ENCODE measurements around the gene CFAP74.

CFAP74 gene

DNA sequence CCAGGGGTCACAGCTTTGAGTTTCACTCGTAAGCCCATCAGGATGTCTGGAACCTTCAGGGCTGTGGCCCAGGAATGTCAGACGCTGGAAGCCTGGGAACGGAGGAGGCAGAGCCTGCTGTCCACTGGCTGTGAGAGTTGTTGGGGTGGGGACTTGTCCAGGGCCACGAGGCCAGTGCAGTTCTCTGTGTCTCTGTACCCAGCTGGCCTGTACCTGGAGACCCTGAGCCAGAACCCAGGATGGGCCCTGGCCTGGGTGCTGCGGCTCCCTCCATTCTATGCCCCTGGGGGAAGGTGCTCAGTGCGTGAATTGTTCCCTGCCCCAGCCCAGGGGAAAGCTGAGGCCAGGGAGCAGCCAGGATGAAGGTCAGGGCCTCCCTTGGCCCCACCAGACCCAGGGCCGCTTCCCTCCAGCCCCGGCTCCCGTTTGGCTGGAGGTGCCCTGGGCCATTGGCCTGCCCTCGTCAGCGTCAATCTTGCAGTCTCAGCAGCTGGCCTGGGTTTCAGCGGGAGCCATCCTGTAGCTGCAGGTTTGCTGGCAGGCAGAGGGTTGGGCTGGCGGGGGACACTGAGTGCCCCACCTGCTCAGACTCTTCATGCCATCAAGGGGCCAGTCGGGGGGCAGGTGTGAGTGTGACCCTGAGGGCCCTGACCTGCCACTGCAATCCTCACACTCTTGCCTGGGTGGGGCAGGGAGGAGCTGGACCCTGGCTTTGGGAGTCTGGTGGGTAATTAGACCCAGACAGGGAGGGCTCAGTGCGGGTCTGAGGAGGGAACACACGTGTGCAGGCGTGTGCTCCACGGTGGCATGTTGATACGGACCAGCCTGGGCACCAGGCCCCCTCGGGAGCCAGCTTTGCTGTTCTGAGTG is 89.2 kb downstream of the CFAP74 start:
- H2BK5ac ChIP-seq (ENCODE audit: low read length): peak overlapping the region; percentile 39
- H4K8ac ChIP-seq (ENCODE audit: low read depth, low read length): no peak overlapping the region
- peak overlapping the region; percentile 70 for H3K9ac ChIP-seq (ENCODE audit: low read depth, low read length, poor library complexity)
- H3K18ac ChIP-seq (ENCODE audit: low read length): peak overlapping the region; percentile 76
- no peak overlapping the region for H3K4me3 ChIP-seq (ENCODE audit: low read length in 2 of 2)
- no peak overlapping the region for H3K4ac ChIP-seq (ENCODE audit: low read length)
- H3K23ac ChIP-seq (ENCODE audit: low read depth, low read length, poor library complexity): peak overlapping the region; percentile 73
- H3K27ac ChIP-seq (replicated peaks; ENCODE audit: low read length): no peak overlapping the region
- peaks cover 4 to 8% of the 10 kb centered on the region in 2 donors for H3K4me1 ChIP-seq (ENCODE audit: control insufficient read depth in 2 of 2, insufficient read depth in 1 of 2, low read depth in 1 of 2, low read length in 2 of 2)
- H3K79me1 ChIP-seq (ENCODE audit: low read depth, low read length): peaks cover 3% of the 10 kb centered on the region
- no peak overlapping the region for H3K4me2 ChIP-seq (ENCODE audit: insufficient read depth, low read length, poor library complexity, severe bottlenecking)
- H3K36me3 ChIP-seq (replicated peaks in 1 of 2; ENCODE audit: control insufficient read depth in 2 of 2, insufficient read depth in 2 of 2, low read length in 2 of 2): no peaks in the 10 kb centered on the region
- peak overlapping the region; percentile 10 for H2BK15ac ChIP-seq (ENCODE audit: low read length)
- H2BK120ac ChIP-seq (ENCODE audit: low read depth, low read length): no peak overlapping the region
- no peak overlapping the region for H3K14ac ChIP-seq (ENCODE audit: low read length)
- H3K27me3 ChIP-seq (ENCODE audit: control insufficient read depth in 3 of 3, insufficient read depth in 3 of 3, low read depth in 1 of 3, low read length in 3 of 3): peaks cover 0 to 51% (median 9%) of the 10 kb centered on the region in 3 experiments
- H2AK5ac ChIP-seq (ENCODE audit: low read depth, low read length): peak overlapping the region; percentile 97
- DNase-seq (ENCODE audit: low spot score): no peak
- no peak overlapping the region for H4K91ac ChIP-seq (ENCODE audit: low read depth, low read length, poor library complexity)
- no peaks in the 10 kb centered on the region for H3K9me3 ChIP-seq (replicated peaks in 1 of 2; ENCODE audit: control insufficient read depth in 2 of 2, insufficient read depth in 1 of 2, low read depth in 1 of 2, low read length in 2 of 2)
- H2AFZ ChIP-seq (ENCODE audit: low read length): no peak overlapping the region
- peak overlapping the region; percentile 84 for H2BK12ac ChIP-seq (ENCODE audit: low read length)
- WGBS, 2 donors (ENCODE audit: extremely low coverage in 2 of 2, insufficient read length in 2 of 2, insufficient replicate concordance in 1 of 2): no CpG with 5 or more reads among the region's 20 CpGs

- Histone ChIP-seq H2BK5ac (ENCODE audit: low read length) (no peak overlapping the region), H3K4me1 (ENCODE audit: control insufficient read depth in 2 of 2, insufficient read depth in 1 of 2, low read depth in 1 of 2, low read length in 2 of 2) (peaks cover 5 to 6% of the 10 kb centered on the region in 2 donors), H2BK15ac (ENCODE audit: low read length) (peak overlapping the region; percentile 79), H3K27ac (replicated peaks; ENCODE audit: low read length) (no peak overlapping the region), H3K23ac (ENCODE audit: low read depth, low read length, poor library complexity) (no peak overlapping the region), H2BK12ac (ENCODE audit: low read length) (no peak overlapping the region), H3K79me1 (ENCODE audit: low read depth, low read length) (peaks cover 3% of the 10 kb centered on the region), H2AK5ac (ENCODE audit: low read depth, low read length) (peak overlapping the region; percentile 53), H3K9ac (ENCODE audit: low read depth, low read length, poor library complexity) (peak overlapping the region; percentile 55), H4K91ac (ENCODE audit: low read depth, low read length, poor library complexity) (no peak overlapping the region), H3K4me2 (ENCODE audit: insufficient read depth, low read length, poor library complexity, severe bottlenecking) (no peak overlapping the region), H3K4me3 (ENCODE audit: low read length in 2 of 2) (no peak overlapping the region), H3K4ac (ENCODE audit: low read length) (no peak overlapping the region), H4K8ac (ENCODE audit: low read depth, low read length) (no peak overlapping the region), H3K9me3 (replicated peaks in 1 of 2; ENCODE audit: control insufficient read depth in 2 of 2, insufficient read depth in 1 of 2, low read depth in 1 of 2, low read length in 2 of 2) (no peaks in the 10 kb centered on the region), H2BK120ac (ENCODE audit: low read depth, low read length) (no peak overlapping the region), H2AFZ (ENCODE audit: low read length) (no peak overlapping the region), H3K18ac (ENCODE audit: low read length) (no peak overlapping the region), H3K36me3 (replicated peaks in 1 of 2; ENCODE audit: control insufficient read depth in 2 of 2, insufficient read depth in 2 of 2, low read length in 2 of 2) (no peaks in the 10 kb centered on the region), H3K27me3 (ENCODE audit: control insufficient read depth in 3 of 3, insufficient read depth in 3 of 3, low read depth in 1 of 3, low read length in 3 of 3) (peaks cover 0 to 32% (median 3%) of the 10 kb centered on the region in 3 experiments), H3K14ac (ENCODE audit: low read length) (no peak overlapping the region)
- DNase-seq (ENCODE audit: low spot score): no peak
- WGBS, 2 donors (ENCODE audit: extremely low coverage in 2 of 2, insufficient read length in 2 of 2, insufficient replicate concordance in 1 of 2): no CpG with 5 or more reads among the region's 13 CpGs
Observed at GRCh38 chr1:1911350-1912041, 92.1 kb downstream of the CFAP74 start.

- H3K14ac ChIP-seq (ENCODE audit: low read length): no peak overlapping the region
- no peak overlapping the region for H2BK5ac ChIP-seq (ENCODE audit: low read length)
- H3K4me1 ChIP-seq (ENCODE audit: control insufficient read depth in 2 of 2, insufficient read depth in 1 of 2, low read depth in 1 of 2, low read length in 2 of 2): peaks cover 5 to 6% of the 10 kb centered on the region in 2 donors
- no peak overlapping the region for H3K4me3 ChIP-seq (ENCODE audit: low read length in 2 of 2)
- H3K9me3 ChIP-seq (replicated peaks in 1 of 2; ENCODE audit: control insufficient read depth in 2 of 2, insufficient read depth in 1 of 2, low read depth in 1 of 2, low read length in 2 of 2): no peaks in the 10 kb centered on the region
- no CpG with 5 or more reads among the region's 22 CpGs for WGBS, 2 donors (ENCODE audit: extremely low coverage in 2 of 2, insufficient read length in 2 of 2, insufficient replicate concordance in 1 of 2)
- no peak for DNase-seq (ENCODE audit: low spot score)
- peaks cover 0 to 25% (median 3%) of the 10 kb centered on the region in 3 experiments for H3K27me3 ChIP-seq (ENCODE audit: control insufficient read depth in 3 of 3, insufficient read depth in 3 of 3, low read depth in 1 of 3, low read length in 3 of 3)
- H3K18ac ChIP-seq (ENCODE audit: low read length): no peak overlapping the region
- peak overlapping the region; percentile 2 for H3K9ac ChIP-seq (ENCODE audit: low read depth, low read length, poor library complexity)
- H4K91ac ChIP-seq (ENCODE audit: low read depth, low read length, poor library complexity): no peak overlapping the region
- peak overlapping the region; percentile 53 for H2AK5ac ChIP-seq (ENCODE audit: low read depth, low read length)
- no peaks in the 10 kb centered on the region for H3K36me3 ChIP-seq (replicated peaks in 1 of 2; ENCODE audit: control insufficient read depth in 2 of 2, insufficient read depth in 2 of 2, low read length in 2 of 2)
- peak overlapping the region; percentile 75 for H3K23ac ChIP-seq (ENCODE audit: low read depth, low read length, poor library complexity)
- H3K79me1 ChIP-seq (ENCODE audit: low read depth, low read length): peaks cover 3% of the 10 kb centered on the region
- H2BK15ac ChIP-seq (ENCODE audit: low read length): peak overlapping the region; percentile 79
- H2BK12ac ChIP-seq (ENCODE audit: low read length): peak overlapping the region; percentile 66
- no peak overlapping the region for H2BK120ac ChIP-seq (ENCODE audit: low read depth, low read length)
- no peak overlapping the region for H4K8ac ChIP-seq (ENCODE audit: low read depth, low read length)
- H3K27ac ChIP-seq (replicated peaks; ENCODE audit: low read length): no peak overlapping the region
- H3K4ac ChIP-seq (ENCODE audit: low read length): no peak overlapping the region
- H3K4me2 ChIP-seq (ENCODE audit: insufficient read depth, low read length, poor library complexity, severe bottlenecking): no peak overlapping the region
- H2AFZ ChIP-seq (ENCODE audit: low read length): no peak overlapping the region
Observed at GRCh38 chr1:1910651-1911331, 92.8 kb downstream of the CFAP74 start.

All from neuronal stem cell (in vitro differentiated cells).